ENCODE results near the gene PLD4. TPM values are rescaled to one million over a fixed set of nuclear protein-coding genes. Genes with fewer than 3 reads are reported as not detected.

The PLD4 gene, protein sequence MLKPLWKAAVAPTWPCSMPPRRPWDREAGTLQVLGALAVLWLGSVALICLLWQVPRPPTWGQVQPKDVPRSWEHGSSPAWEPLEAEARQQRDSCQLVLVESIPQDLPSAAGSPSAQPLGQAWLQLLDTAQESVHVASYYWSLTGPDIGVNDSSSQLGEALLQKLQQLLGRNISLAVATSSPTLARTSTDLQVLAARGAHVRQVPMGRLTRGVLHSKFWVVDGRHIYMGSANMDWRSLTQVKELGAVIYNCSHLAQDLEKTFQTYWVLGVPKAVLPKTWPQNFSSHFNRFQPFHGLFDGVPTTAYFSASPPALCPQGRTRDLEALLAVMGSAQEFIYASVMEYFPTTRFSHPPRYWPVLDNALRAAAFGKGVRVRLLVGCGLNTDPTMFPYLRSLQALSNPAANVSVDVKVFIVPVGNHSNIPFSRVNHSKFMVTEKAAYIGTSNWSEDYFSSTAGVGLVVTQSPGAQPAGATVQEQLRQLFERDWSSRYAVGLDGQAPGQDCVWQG
- under 0.01 and 0.07 TPM in 2 replicates for total RNA-seq

DNA sequence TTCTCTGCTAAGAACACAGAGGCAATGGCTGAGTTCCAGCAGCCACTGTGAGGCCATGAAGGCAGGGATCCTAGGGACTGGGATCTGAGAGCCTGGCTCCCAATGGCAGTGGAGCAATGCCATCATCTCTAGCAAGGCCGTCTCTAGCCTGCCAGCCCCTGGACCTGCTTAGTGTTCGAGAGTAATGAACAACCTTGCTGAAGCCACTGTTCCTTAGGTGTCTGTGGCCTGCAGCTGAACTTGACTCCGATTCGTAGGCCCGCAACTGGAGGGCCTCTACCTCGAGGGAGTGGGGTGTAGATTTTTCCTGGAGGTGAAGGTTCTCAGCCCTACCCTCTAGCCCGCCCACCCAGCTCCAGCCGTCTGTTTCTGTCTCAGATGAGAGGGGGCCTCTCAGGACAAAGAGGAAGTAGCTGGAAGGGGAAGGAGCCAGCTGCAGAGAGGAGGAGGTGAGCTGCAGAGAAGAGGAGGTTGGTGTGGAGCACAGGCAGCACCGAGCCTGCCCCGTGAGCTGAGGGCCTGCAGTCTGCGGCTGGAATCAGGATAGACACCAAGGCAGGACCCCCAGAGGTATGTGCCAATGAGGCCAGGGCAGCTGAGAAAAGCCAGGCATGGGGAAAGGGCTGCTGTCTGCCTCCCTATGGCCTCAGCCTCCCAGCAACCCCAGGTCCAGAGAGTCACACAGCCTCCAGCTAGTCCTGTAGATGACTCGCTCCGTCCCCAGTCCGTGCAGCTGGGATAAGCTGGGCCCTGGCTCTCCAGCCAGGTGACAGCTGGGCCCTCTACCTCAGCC, at the start of gene PLD4:
PLD4 (plus strand) TSS at position 459 of the 793 bp plus-strand sequence. CDS start 2,262 bp downstream, outside the sequence.

DNA sequence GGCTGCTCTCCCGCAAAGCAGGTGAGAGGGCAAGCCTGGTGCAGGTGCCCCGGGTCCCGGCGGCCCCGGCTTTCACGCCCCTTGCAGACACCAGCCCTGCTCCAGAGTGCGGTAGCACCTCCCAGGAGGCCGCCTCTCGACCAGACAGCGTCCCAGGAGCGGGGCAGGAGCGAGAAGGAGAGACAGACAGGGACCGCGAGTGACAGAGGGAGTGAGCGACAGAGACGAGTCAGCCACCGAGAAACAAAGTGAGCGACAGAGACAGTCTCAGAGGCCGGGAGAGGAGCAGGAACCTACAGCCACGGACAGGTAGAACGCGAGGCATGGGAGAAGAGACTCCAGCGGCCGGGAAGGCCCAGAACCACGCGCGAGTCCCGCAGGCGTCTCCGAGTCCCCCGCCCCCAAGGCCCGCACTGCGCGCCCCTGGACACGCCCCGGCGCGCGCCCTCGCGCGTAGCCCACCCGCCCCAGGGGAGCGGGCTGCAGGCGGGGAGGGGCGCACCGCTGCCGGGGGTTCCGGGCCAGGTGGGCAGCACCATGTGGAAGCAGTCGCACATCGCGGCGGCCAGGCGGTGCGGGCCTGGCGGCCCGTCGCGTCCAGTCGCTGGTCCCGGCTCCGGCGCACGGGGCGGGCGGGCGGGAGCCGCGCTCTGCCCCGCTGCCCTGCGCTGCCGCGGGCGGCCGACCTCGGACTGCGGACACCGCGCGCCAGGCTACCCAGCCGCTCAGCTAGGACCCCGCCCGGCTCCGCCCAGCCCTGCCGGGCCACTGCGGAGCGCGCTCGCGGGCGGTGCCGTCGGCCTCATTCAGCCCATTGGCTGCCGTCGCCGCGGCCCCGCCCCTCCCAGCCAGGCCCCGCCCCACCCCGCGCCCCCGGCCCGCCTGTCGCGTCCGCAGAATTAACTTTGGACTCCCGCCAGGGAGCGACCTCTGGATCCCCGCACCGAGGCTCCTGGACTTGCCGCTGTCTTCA, 53.3 kb downstream of the PLD4 start, which contains the start of gene AHNAK2:
AHNAK2 (minus strand) TSS at position 694 of the 973 bp plus-strand sequence; CDS start at position 557, 137 bp downstream.

Other genes with a start within 250 kb of the PLD4 start
- 58.5 and 76.8 TPM in 2 replicates for gene INF2, start 235.3 kb upstream of the PLD4 start, total RNA-seq
- 1.4 and 2.3 TPM in 2 replicates for gene ADSS1, start 200.7 kb upstream of the PLD4 start, total RNA-seq
- gene SIVA1, start 171.7 kb upstream of the PLD4 start, total RNA-seq = 85.0 and 116 TPM in 2 replicates
- 189 and 194 TPM in 2 replicates for gene AKT1, start 129.1 kb upstream of the PLD4 start, total RNA-seq
- 3.1 and 4.4 TPM in 2 replicates for gene ZBTB42, start 123.8 kb upstream of the PLD4 start, total RNA-seq
- gene CEP170B, start 59.6 kb upstream of the PLD4 start, total RNA-seq = 21.4 and 30.2 TPM in 2 replicates
- gene AHNAK2, start 53.5 kb downstream of the PLD4 start, total RNA-seq = 112 TPM in 2 replicates
- 5.1 and 5.2 TPM in 2 replicates for gene CLBA1, start 60.9 kb downstream of the PLD4 start, total RNA-seq
- gene CDCA4, start 96.2 kb downstream of the PLD4 start, total RNA-seq = 42.3 and 52.2 TPM in 2 replicates
- gene GPR132, start 140.6 kb downstream of the PLD4 start, total RNA-seq = 0.22 TPM in 1 of 2 replicates, not detected in the other
- gene JAG2, start 243.9 kb downstream of the PLD4 start, total RNA-seq = 29.5 and 37.5 TPM in 2 replicates